Rectal smooth muscle tissue (tissue), 1 donor: ENCODE measurements around the gene MTX1.

Source experiments
- H3K27ac ChIP-seq: one replicate; pipeline ENCODE4 v1.7.0; 2013; ENCODE audit warnings: low read depth, low read length, inconsistent platforms
- H3K27me3 ChIP-seq: one replicate; pipeline ENCODE4 v1.7.0; 2013; ENCODE audit warnings: low read length; ENCODE audit not compliant: control insufficient read depth, insufficient read depth
- H3K36me3 ChIP-seq: one replicate; pipeline ENCODE4 v1.7.0; 2013; ENCODE audit warnings: low read length; ENCODE audit not compliant: control insufficient read depth, insufficient read depth
- H3K4me1 ChIP-seq: one replicate; pipeline ENCODE4 v1.7.0; 2013; ENCODE audit warnings: low read length; ENCODE audit not compliant: control insufficient read depth, insufficient read depth
- H3K4me3 ChIP-seq: one replicate; pipeline ENCODE4 v1.7.0; 2013; ENCODE audit warnings: low read length
- H3K9ac ChIP-seq: one replicate; pipeline ENCODE4 v1.7.0; 2013; ENCODE audit warnings: low read length

MTX1 gene

GRCh38 chr1:155177918-155178281 is 30.6 kb upstream of the MTX1 start:
- Histone ChIP-seq H3K9ac (no peak overlapping the region), H3K27ac (no peak overlapping the region), H3K36me3 (no peaks in the 10 kb centered on the region)

DNA sequence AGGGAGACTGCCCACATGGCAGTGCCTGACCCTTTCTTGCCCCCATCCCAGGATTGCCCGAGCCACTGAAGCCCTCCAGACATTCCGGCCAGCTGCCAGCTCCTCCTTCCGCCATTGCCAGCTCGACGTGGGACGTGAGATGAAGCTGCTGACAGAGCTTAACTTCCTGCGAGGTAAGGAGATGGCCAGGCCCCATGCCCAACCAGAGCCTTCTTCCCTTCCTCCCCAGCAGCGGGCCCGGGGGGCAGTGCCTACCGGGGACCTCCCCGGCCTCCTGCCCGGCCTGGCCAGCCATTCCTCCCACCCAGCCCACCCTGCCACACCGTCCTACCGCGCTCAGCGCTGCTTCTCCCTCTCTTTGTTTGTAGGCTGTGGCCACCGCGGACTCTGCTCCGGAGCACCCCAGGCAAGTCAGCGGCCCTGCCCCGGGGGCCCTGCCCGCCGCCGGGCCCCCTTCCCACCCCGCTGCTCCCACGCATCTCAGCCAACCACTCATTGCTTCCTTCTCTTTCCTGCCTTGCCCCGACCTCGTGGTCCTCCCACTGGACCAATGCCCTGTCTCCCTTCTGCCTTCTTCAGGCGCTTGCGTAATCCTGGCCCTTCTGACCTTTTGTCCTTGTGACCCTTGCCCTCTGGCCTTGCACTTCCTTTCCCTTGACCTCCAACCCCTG is 29.9 kb upstream of the MTX1 start:
- no peak overlapping the region for H3K9ac ChIP-seq
- peaks cover 5% of the 10 kb centered on the region for H3K27me3 ChIP-seq
- no peaks in the 10 kb centered on the region for H3K36me3 ChIP-seq
- peaks cover 4% of the 10 kb centered on the region for H3K4me1 ChIP-seq
- H3K4me3 ChIP-seq, result no peak overlapping the region
- H3K27ac ChIP-seq, result no peak overlapping the region

More at GRCh38 chr1:155177918-155178281, 30.6 kb upstream of the MTX1 start:
- H3K4me3 ChIP-seq, result no peak overlapping the region
- peaks cover 4% of the 10 kb centered on the region for H3K4me1 ChIP-seq
- peaks cover 5% of the 10 kb centered on the region for H3K27me3 ChIP-seq

DNA sequence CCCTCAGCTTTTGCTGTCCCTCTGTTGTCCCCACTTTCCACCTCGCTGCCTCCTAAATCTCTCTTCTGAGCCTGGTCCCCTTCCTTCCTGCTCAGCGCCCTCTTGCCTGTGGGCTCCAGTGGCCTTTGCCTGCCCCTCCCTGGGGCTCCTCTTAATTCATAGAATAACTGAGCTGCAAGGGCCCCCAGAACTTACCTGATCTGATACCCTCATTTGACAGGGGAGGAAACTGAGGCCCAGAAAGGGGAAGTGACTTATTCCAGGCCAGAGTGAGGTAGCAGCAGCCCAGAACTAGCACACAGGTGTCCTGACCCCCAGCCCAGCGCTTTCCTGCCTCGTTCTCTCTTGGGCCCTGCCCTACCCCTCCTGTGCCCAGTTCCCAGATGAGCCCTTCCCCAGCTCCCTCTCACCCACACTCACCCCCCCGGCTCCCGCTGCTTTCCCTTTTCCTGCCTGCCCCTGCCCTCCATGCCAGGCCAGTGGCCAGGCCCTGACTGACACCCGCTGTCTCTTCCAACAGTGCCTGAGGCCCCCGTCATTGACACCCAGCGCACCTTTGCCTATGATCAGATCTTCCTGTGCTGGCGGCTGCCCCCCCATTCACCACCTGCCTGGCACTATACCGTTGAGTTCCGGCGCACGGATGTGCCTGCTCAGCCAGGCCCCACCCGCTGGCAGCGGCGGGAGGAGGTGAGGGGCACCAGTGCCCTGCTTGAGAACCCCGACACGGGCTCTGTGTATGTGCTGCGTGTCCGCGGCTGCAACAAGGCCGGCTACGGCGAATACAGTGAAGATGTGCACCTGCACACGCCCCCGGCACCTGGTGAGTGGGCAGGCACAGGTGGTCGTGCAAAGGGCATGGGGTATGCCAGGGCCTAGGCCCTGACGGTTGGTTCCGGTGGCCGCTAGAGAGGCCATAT is 29.1 kb upstream of the MTX1 start:
- H3K36me3 ChIP-seq, result no peaks in the 10 kb centered on the region
- H3K27me3 ChIP-seq, result no peaks in the 10 kb centered on the region
- H3K27ac ChIP-seq, result no peak overlapping the region
- H3K9ac ChIP-seq, result no peak overlapping the region
- H3K4me1 ChIP-seq, result peaks cover 4% of the 10 kb centered on the region
- no peak overlapping the region for H3K4me3 ChIP-seq

DNA sequence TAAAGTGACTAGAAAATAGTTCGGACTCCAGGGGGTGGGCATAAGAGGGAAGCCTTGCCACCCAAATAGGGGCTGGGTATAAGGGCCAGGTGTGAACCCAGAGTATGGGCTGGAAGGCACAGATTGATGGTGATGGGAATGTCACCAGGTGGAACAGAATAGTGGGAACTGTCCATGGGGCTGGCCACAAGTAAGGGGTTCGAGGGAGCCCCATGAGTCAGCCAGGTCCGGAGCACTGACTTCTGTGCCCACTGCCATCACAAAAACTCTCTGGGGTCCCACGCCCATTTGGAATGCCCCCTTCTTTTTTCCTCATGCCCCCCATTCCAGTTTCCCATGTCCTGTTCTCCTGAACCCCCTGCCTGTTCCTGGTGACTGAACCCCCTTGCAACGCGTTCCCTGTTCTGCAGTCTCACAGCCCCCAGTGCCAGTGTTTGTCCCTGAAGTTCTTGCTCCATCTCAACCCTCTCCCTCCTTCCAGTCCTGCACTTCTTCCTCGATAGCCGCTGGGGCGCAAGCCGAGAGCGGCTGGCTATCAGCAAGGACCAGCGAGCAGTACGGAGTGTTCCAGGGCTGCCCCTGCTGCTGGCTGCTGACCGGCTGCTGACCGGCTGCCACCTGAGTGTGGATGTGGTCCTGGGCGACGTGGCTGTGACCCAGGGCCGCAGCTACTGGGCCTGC is 27.0 kb upstream of the MTX1 start:
- H3K27me3 ChIP-seq, result no peaks in the 10 kb centered on the region
- no peak overlapping the region for H3K9ac ChIP-seq
- no peak overlapping the region for H3K4me3 ChIP-seq
- peaks cover 4% of the 10 kb centered on the region for H3K4me1 ChIP-seq
- no peak overlapping the region for H3K27ac ChIP-seq
- H3K36me3 ChIP-seq, result no peaks in the 10 kb centered on the region

DNA sequence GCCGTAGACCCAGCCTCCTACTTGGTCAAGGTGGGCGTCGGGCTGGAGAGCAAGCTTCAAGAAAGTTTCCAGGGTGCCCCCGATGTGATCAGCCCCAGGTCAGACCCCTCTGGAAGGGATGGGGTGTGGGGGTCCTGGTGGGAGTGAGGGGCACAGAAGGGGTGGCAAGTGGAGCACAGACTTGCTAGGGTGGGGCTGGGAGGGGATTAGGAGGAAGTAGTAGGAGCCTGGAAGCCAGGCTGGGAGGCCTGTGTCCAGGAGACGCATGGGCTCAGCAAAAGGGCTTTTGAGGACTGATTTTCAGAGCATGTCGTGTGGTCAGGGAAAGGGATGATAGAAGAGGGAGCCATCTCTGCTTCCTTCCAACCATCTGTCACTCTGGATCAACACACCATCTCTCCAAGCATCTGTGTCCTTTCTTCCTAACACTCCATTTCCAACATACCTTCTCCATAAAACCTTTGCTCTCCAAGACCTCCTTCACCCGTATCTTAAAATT is 26.4 kb upstream of the MTX1 start:
- no peaks in the 10 kb centered on the region for H3K27me3 ChIP-seq
- H3K4me1 ChIP-seq, result no peaks in the 10 kb centered on the region
- H3K27ac ChIP-seq, result no peak overlapping the region
- H3K4me3 ChIP-seq, result no peak overlapping the region
- no peak overlapping the region for H3K9ac ChIP-seq
- no peaks in the 10 kb centered on the region for H3K36me3 ChIP-seq

DNA sequence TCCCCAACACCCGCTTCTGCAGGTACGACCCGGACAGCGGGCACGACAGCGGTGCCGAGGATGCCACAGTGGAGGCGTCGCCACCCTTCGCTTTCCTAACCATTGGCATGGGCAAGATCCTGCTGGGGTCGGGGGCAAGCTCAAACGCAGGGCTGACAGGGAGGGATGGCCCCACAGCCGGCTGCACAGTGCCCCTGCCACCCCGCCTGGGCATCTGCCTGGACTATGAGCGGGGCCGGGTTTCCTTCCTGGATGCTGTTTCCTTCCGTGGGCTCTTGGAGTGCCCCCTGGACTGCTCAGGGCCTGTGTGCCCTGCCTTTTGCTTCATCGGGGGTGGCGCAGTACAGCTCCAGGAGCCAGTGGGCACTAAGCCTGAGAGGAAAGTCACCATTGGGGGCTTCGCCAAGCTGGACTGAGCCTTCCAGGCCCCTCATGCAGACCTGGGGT is 24.7 kb upstream of the MTX1 start:
- H3K27ac ChIP-seq, result no peak overlapping the region
- H3K4me1 ChIP-seq, result no peaks in the 10 kb centered on the region
- H3K9ac ChIP-seq, result no peak overlapping the region
- H3K36me3 ChIP-seq, result no peaks in the 10 kb centered on the region
- H3K4me3 ChIP-seq, result no peak overlapping the region
- no peaks in the 10 kb centered on the region for H3K27me3 ChIP-seq

DNA sequence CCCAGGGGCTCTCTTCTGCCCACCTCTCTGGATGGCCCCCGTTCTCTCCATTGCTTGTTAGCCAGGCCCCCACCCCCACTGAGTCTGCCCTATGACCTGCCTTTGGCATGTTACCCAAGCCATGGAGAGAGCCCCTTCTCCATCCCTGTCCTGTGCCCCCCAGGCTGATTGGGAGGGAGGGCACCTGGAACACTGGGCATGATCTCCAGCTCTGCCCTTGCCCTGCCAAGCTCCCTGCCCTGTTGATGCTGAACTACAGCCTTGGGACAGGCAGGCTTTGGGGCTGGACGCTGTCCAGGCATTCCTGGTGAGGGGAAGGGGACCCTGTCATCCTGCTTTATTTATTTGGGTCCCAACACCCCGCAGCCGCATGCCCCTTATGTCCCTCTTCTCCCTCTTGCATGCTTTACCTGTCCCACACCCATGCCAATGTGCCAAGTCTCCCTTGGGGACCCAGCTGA is 24.1 kb upstream of the MTX1 start:
- Histone ChIP-seq H3K27ac (no peak overlapping the region), H3K27me3 (no peaks in the 10 kb centered on the region), H3K36me3 (no peaks in the 10 kb centered on the region), H3K4me1 (no peaks in the 10 kb centered on the region), H3K9ac (no peak overlapping the region), H3K4me3 (no peak overlapping the region)

GRCh38 chr1:155184835-155185782 is 23.4 kb upstream of the MTX1 start:
- no peak overlapping the region for H3K9ac ChIP-seq
- H3K27ac ChIP-seq, result no peak overlapping the region
- H3K4me1 ChIP-seq, result no peaks in the 10 kb centered on the region
- no peaks in the 10 kb centered on the region for H3K36me3 ChIP-seq
- H3K4me3 ChIP-seq, result no peak overlapping the region
- H3K27me3 ChIP-seq, result no peaks in the 10 kb centered on the region

DNA sequence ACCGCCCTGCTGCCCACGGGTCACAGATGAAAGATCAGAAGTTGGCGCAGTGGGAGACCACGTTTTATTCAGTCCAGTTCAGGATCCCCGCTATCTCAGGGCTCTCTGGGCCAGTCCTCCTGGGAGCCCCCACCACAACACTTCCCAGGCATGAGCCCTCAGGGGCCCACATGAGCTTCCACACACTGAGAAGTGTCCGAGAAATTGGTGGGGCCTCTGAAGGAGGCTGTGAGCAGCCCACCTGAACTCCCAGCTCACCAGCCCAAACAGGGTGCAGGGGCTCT is 22.8 kb upstream of the MTX1 start:
- H3K27me3 ChIP-seq, result no peaks in the 10 kb centered on the region
- H3K27ac ChIP-seq, result no peak overlapping the region
- H3K36me3 ChIP-seq, result no peaks in the 10 kb centered on the region
- no peaks in the 10 kb centered on the region for H3K4me1 ChIP-seq
- H3K9ac ChIP-seq, result no peak overlapping the region
- H3K4me3 ChIP-seq, result no peak overlapping the region

DNA sequence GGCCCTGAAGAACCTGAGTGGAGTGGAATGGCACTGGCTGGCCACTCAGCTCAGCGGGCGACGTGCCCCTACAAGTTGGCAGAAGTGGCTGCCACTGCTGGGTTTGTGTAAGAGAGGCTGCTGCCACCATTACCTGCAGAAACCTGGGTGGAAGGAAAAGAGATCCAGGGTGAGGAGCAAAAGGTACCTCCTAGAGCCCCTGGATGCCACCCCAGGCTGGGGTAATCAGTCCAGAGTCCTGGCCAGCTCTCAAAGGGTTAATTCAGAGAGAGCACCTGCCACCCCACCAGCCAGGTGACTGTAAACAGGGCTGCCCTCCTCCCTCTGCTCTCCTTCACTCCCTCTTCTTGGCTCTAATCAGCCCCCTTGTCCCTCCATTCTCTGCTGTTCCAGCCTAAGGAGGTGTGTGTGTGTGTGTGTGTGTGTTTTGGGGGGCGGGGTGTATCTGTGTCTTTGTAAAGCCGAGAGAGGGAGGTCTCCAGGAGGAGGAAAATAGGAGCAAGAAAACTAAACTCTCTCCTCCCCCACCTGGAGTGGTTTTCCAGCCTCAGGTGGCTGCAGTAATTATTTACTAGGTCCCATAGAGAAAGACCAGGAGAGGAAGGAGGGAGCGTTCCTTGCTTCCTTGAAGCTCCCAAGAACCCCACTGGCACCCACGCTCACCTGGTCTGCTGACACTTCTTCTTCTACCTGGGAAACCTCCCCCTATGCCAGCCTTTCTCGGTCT is 22.3 kb upstream of the MTX1 start:
- no peaks in the 10 kb centered on the region for H3K36me3 ChIP-seq
- H3K27me3 ChIP-seq, result no peaks in the 10 kb centered on the region
- H3K4me3 ChIP-seq, result no peak overlapping the region
- no peak overlapping the region for H3K9ac ChIP-seq
- no peak overlapping the region for H3K27ac ChIP-seq
- H3K4me1 ChIP-seq, result no peaks in the 10 kb centered on the region

- Histone ChIP-seq H3K36me3 (no peaks in the 10 kb centered on the region), H3K4me1 (no peaks in the 10 kb centered on the region), H3K27me3 (no peaks in the 10 kb centered on the region), H3K27ac (no peak overlapping the region), H3K4me3 (no peak overlapping the region), H3K9ac (no peak overlapping the region)
Measured at GRCh38 chr1:155186794-155187455, 21.6 kb upstream of the MTX1 start.
